MM.1S (cell line): ENCODE measurements around the gene WFIKKN2.
"Not testable (repeated sequence)": the region's sequence is repeated elsewhere in the genome, so short reads cannot be mapped to it uniquely, and the experiment has no call there.

Experiments
- DNase-seq: peaks from one replicate; pipeline ENCODE4 v3.0.0-alpha.2; 2015
- H2AFZ ChIP-seq: fragments of 300-600 bp; sonication (generic); 2 replicates; pipeline ENCODE4 v1.6.0; 2016; ENCODE audit warnings: antibody characterized with exemption, low read length
- H3F3A ChIP-seq: fragments of 300-600 bp; sonication (generic); 2 replicates; pipeline ENCODE4 v1.6.1; 2016; ENCODE audit warnings: mild to moderate bottlenecking, antibody characterized with exemption, low read length, moderate library complexity, mixed read lengths; ENCODE audit not compliant: insufficient read depth
- H3K27ac ChIP-seq: fragments of 300-600 bp; sonication (generic); 2 replicates; pipeline ENCODE4 v1.5.1; 2016; ENCODE audit warnings: mild to moderate bottlenecking, low read length
- H3K27me3 ChIP-seq: fragments of 300-600 bp; sonication (generic); replicated peaks from 2 replicates; pipeline ENCODE4 v1.6.0; 2016; ENCODE audit warnings: low read length; ENCODE audit not compliant: insufficient read depth
- H3K36me3 ChIP-seq: fragments of 300-600 bp; sonication (generic); replicated peaks from 2 replicates; pipeline ENCODE4 v1.6.1; 2016; ENCODE audit warnings: mild to moderate bottlenecking, low read length, mixed read lengths; ENCODE audit not compliant: insufficient read depth
- H3K4me1 ChIP-seq: fragments of 300-600 bp; sonication (generic); 2 replicates; pipeline ENCODE4 v1.6.1; 2016; ENCODE audit warnings: low read length, mixed read lengths
- H3K4me2 ChIP-seq: fragments of 300-600 bp; sonication (generic); 2 replicates; pipeline ENCODE4 v1.6.0; 2016; ENCODE audit warnings: low read depth, low read length
- H3K4me3 ChIP-seq: fragments of 300-600 bp; sonication (generic); 2 replicates; pipeline ENCODE4 v1.5.1; 2016; ENCODE audit warnings: low read length, mixed read lengths
- H3K79me2 ChIP-seq: fragments of 300-600 bp; sonication (generic); 2 replicates; pipeline ENCODE4 v1.6.1; 2016; ENCODE audit warnings: mixed run types, low read length, mixed read lengths
- H3K9ac ChIP-seq: fragments of 300-600 bp; sonication (generic); 2 replicates; pipeline ENCODE4 v1.6.1; 2016; ENCODE audit warnings: low read length, mixed read lengths
- H3K9me2 ChIP-seq: fragments of 300-600 bp; sonication (generic); replicated peaks from 2 replicates; pipeline ENCODE4 v1.6.1; 2016; ENCODE audit warnings: mild to moderate bottlenecking, low read length, mixed read lengths; ENCODE audit not compliant: insufficient read depth
- H3K9me3 ChIP-seq: fragments of 300-600 bp; sonication (generic); replicated peaks from 2 replicates; pipeline ENCODE4 v1.6.1; 2016; ENCODE audit warnings: mild to moderate bottlenecking, low read length, mixed read lengths; ENCODE audit not compliant: insufficient read depth
- H4K20me1 ChIP-seq: fragments of 300-600 bp; sonication (generic); 2 replicates; pipeline ENCODE4 v1.6.1; 2016; ENCODE audit warnings: mild to moderate bottlenecking, low read length, moderate library complexity, mixed read lengths; ENCODE audit not compliant: insufficient read depth
- EZH2 ChIP-seq: fragments of 300-600 bp; sonication (generic); optimal IDR thresholded peaks from 2 replicates; pipeline ENCODE3; 2017; ENCODE audit warnings: low read depth, mild to moderate bottlenecking, antibody characterized with exemption, low read length, mixed read lengths
- EZH2phosphoT487 ChIP-seq: fragments of 300-600 bp; sonication (generic); IDR thresholded peaks from 2 replicates; pipeline ENCODE4 v1.6.1; 2018; ENCODE audit warnings: antibody characterized with exemption, low read length
- TF ChIP-seq, protein P1 (sequence below): fragments of 300-600 bp; sonication (generic); IDR thresholded peaks from 2 replicates; pipeline ENCODE4 v1.5.1; 2016; ENCODE audit warnings: antibody characterized with exemption, low read length, mixed read lengths

The WFIKKN2 gene

DNA sequence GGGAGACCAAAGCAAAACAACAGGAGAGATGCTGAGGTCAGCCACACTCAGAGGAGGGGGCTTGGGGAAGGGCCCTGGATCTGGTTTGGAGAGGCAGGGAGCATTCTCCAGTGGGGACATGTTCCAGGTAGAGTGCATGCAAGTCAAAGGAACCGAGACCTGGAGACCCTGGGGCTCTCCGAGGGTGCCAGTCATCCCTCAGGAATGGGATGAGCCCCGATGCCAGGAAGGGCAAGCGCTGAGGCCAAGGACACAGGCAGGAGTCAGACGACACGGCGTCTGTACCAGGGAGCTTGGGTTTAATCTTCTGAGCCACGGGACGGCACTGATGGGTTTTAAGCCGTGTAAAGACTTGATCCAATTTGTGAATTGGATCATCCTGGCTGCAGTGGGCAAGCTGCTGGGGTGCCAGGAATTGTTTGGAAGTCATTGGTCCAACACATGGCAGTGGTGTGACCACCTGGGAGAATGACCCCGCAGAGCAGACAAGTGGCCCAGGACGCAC is 35.1 kb upstream of the WFIKKN2 start:
- Histone ChIP-seq H3K4me2 (no peak overlapping the region), H3K9ac (no peak overlapping the region), H3K4me1 (peaks cover 6% of the 10 kb centered on the region; the same call in 1 of the 2 replicates), H3K27me3 (no peaks in the 10 kb centered on the region), H3F3A (no peaks in the 10 kb centered on the region), H2AFZ (no peak overlapping the region), H4K20me1 (no peaks in the 10 kb centered on the region), H3K79me2 (no peaks in the 10 kb centered on the region), H3K36me3 (no peaks in the 10 kb centered on the region), H3K27ac (no peak overlapping the region), H3K9me3 (no peaks in the 10 kb centered on the region), H3K4me3 (no peak overlapping the region), H3K9me2 (no peaks in the 10 kb centered on the region)
- DNase-seq, result no peak
- TF ChIP-seq EZH2 (no peak), EZH2phosphoT487 (no peak)
- TF ChIP-seq, protein P1, sequence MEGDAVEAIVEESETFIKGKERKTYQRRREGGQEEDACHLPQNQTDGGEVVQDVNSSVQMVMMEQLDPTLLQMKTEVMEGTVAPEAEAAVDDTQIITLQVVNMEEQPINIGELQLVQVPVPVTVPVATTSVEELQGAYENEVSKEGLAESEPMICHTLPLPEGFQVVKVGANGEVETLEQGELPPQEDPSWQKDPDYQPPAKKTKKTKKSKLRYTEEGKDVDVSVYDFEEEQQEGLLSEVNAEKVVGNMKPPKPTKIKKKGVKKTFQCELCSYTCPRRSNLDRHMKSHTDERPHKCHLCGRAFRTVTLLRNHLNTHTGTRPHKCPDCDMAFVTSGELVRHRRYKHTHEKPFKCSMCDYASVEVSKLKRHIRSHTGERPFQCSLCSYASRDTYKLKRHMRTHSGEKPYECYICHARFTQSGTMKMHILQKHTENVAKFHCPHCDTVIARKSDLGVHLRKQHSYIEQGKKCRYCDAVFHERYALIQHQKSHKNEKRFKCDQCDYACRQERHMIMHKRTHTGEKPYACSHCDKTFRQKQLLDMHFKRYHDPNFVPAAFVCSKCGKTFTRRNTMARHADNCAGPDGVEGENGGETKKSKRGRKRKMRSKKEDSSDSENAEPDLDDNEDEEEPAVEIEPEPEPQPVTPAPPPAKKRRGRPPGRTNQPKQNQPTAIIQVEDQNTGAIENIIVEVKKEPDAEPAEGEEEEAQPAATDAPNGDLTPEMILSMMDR, result no peak

DNA sequence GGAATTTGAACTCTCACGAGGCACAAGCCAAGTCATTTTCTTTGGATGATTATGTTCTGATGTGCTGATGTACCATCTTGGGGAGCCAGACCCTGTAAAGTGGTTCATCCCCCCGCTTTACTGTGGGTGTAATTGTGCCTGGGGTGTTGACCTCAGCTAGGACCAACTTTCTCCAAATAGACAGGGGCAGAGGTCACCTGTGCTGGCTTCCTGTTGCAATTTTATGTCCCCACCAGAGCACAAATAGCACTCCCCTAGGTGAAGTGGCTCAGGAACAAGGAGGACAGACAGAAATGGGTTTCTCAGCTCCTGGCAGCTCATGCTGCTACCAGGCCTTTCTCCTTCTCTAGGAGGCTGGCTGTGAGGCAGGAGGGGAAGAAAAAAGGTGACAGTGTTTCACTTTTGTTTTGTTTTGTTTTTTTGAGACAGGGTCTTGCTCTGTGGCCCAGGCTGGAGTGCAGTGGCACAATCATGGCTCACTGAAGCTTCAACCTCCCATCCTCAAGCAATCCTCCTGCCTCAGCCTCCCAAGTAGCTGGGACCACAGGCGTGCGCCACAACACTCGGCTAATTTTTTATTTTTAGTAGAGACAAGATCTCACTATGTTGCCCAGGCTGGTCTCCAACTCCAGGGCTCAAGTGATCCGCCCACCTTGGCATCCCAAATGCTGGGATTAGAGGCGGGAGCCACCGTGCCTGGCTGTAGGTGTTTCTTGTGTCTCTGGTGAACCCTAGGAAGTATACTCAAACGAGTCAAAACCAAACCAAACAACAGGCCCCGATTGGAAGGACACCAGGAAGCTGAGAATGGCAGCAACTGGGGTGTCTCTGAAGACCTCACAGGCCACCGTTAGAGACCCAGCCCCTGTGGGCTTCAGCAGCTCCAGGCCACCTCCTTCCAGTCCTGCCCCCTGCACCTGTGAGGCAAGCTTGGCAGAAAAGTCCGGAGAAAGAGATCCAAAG is 32.5 kb upstream of the WFIKKN2 start:
- Histone ChIP-seq H2AFZ (no peak overlapping the region; the same call in 1 of the 2 replicates), H3K27ac (no peak overlapping the region), H3K4me3 (no peak overlapping the region)

DNA sequence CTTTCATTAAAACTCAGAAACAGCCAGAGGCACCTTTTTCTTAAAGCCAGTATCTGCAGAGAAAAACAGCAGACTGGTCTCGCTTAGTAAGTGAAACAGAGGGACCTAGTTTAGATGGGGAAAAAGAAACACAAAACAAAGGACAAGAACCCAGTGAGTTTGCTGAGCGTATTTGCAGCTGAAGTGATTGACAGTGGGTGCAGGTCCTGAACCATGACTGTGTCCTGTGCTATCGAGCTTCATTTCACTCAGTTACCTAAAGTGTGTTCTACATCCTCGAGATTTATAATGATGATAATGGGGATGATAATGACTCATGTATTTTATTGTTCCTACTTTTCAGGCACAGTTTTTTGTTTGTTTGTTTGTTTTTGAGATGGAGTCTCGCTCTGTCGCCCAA is 31.7 kb upstream of the WFIKKN2 start:
- H2AFZ ChIP-seq, result no peak overlapping the region
- H3K4me2 ChIP-seq, result no peak overlapping the region
- H3K27ac ChIP-seq, result no peak overlapping the region

More for the DNA sequence above, 32.5 kb upstream of the WFIKKN2 start:
- Histone ChIP-seq H3F3A (no peaks in the 10 kb centered on the region), H3K9me3 (no peaks in the 10 kb centered on the region), H3K9me2 (no peaks in the 10 kb centered on the region), H3K36me3 (no peaks in the 10 kb centered on the region), H4K20me1 (no peaks in the 10 kb centered on the region), H3K4me1 (peaks cover 6% of the 10 kb centered on the region; the same call in 1 of the 2 replicates), H3K9ac (no peak overlapping the region), H3K79me2 (no peaks in the 10 kb centered on the region), H3K4me2 (no peak overlapping the region), H3K27me3 (no peaks in the 10 kb centered on the region)
- TF ChIP-seq EZH2, result no peak
- TF ChIP-seq EZH2phosphoT487, result no peak
- TF ChIP-seq, protein P1, result no peak
- DNase-seq, result no peak

DNA sequence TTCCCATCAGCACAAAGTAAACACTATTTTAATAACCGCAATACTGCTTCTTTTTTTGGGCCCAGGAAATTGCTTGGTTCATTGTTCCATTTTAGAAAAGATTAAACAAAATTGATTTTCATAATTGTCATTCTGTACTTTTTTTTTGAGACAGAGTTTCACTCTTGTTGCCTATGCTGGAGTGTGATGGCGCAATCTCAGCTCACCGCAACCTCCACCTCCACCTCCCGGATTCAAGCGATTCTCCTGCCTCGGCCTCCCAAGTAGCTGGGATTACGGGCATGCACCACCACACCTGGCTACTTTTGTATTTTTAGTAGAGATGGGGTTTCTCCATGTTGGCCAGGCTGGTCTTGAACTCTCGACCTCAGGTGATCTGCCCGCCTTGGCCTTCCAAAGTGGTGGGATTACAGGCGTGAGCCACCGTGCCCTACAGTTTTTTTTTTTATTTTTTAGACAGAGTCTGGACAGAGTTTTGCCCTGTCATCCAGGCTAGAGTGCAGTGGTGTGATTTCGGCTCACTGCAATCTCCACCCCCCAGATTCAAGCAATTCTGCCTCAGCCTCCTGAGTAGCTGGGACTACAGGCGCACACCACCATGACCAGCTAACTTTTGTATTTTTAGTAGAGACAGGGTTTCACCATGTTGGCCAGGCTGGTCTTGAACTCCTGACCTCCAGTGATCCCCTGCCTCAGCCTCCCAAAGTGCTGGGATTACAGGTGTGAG is 30.5 kb upstream of the WFIKKN2 start:
- H3K9me2 ChIP-seq, H3K4me3 ChIP-seq, H4K20me1 ChIP-seq, H3K27me3 ChIP-seq, H3K9me3 ChIP-seq, H3K79me2 ChIP-seq, H2AFZ ChIP-seq, H3F3A ChIP-seq, H3K4me1 ChIP-seq, H3K27ac ChIP-seq, H3K9ac ChIP-seq, DNase-seq, H3K36me3 ChIP-seq, H3K4me2 ChIP-seq: not testable (repeated sequence)

More for the DNA sequence above, 31.7 kb upstream of the WFIKKN2 start:
- H3K9ac ChIP-seq, result no peak overlapping the region
- no peak for DNase-seq
- H4K20me1 ChIP-seq, result no peaks in the 10 kb centered on the region
- peaks cover 6% of the 10 kb centered on the region; the same call in 1 of the 2 replicates for H3K4me1 ChIP-seq
- H3K79me2 ChIP-seq, result no peaks in the 10 kb centered on the region
- no peaks in the 10 kb centered on the region for H3K9me3 ChIP-seq
- no peaks in the 10 kb centered on the region for H3K9me2 ChIP-seq
- H3K4me3 ChIP-seq, result no peak overlapping the region
- no peaks in the 10 kb centered on the region for H3K36me3 ChIP-seq
- H3K27me3 ChIP-seq, result no peaks in the 10 kb centered on the region
- no peaks in the 10 kb centered on the region for H3F3A ChIP-seq
- no peak for TF ChIP-seq EZH2phosphoT487
- TF ChIP-seq, protein P1, result no peak
- no peak for TF ChIP-seq EZH2
